NCI-H2196 (cell line): Measurements from ENCODE around the gene ADAMTS15.

Experiments
- DNase-seq: peaks from one replicate; lab custom pipeline; 2025; ENCODE audit not compliant: unreplicated experiment; lab: John Stamatoyannopoulos, UW

The ADAMTS15 gene

GRCh38 chr11:130448416-130449309, at the start of gene ADAMTS15:
Gene ADAMTS15, plus strand, starts transcription at chr11:130448645. Its CDS starts 329 bp downstream, at chr11:130448974.
- DNase-seq, result peak; percentile 88

- no peak for DNase-seq
Observed at GRCh38 chr11:130399196-130399595, 49.2 kb upstream of the ADAMTS15 start.

- DNase-seq, result no peak
Observed at GRCh38 chr11:130400781-130401483, 47.5 kb upstream of the ADAMTS15 start.

GRCh38 chr11:130402570-130402969, 45.9 kb upstream of the ADAMTS15 start:
- DNase-seq, result no peak

GRCh38 chr11:130403271-130403804, 45.1 kb upstream of the ADAMTS15 start:
- DNase-seq, result no peak

- DNase-seq, result no peak
Observed at GRCh38 chr11:130403967-130404366, 44.5 kb upstream of the ADAMTS15 start.

- no peak for DNase-seq
Observed at GRCh38 chr11:130404727-130405126, 43.7 kb upstream of the ADAMTS15 start.

GRCh38 chr11:130405428-130405827, 43.0 kb upstream of the ADAMTS15 start:
- no peak for DNase-seq

- DNase-seq, result no peak
Observed at GRCh38 chr11:130407978-130408377, 40.5 kb upstream of the ADAMTS15 start.

GRCh38 chr11:130408401-130408890, 40.0 kb upstream of the ADAMTS15 start:
- DNase-seq, result no peak

GRCh38 chr11:130408901-130409300, 39.5 kb upstream of the ADAMTS15 start:
- DNase-seq, result no peak

GRCh38 chr11:130409594-130410388, 38.7 kb upstream of the ADAMTS15 start:
- DNase-seq, result no peak

- no peak for DNase-seq
Observed at GRCh38 chr11:130411223-130411622, 37.2 kb upstream of the ADAMTS15 start.

- DNase-seq, result no peak
Observed at GRCh38 chr11:130413405-130414106, 34.9 kb upstream of the ADAMTS15 start.

- no peak for DNase-seq
Observed at GRCh38 chr11:130414107-130415080, 34.1 kb upstream of the ADAMTS15 start.

- no peak for DNase-seq
Observed at GRCh38 chr11:130415731-130416529, 32.5 kb upstream of the ADAMTS15 start.

- no peak for DNase-seq
Observed at GRCh38 chr11:130416530-130416882, 31.9 kb upstream of the ADAMTS15 start.

GRCh38 chr11:130416906-130417305, 31.5 kb upstream of the ADAMTS15 start:
- DNase-seq, result no peak
